NCI-H1048 (cell line): ENCODE measurements around the gene LACC1.

ENCODE experiments used
- DNase-seq: peaks from one replicate; lab custom pipeline; 2025; lab: John Stamatoyannopoulos, UW

Gene LACC1

GRCh38 chr13:43879755-43880181, at the start of gene LACC1:
LACC1 (plus strand) TSS chr13:43879904; CDS start chr13:43880986, 1,082 bp downstream.
- no peak for DNase-seq

- DNase-seq, result no peak
Observed at GRCh38 chr13:43830497-43830881, 49.2 kb upstream of the LACC1 start.

GRCh38 chr13:43831088-43831487, 48.6 kb upstream of the LACC1 start:
- no peak for DNase-seq

- no peak for DNase-seq
Observed at GRCh38 chr13:43835701-43836100, 44.0 kb upstream of the LACC1 start.

- no peak for DNase-seq
Observed at GRCh38 chr13:43838909-43839308, 40.8 kb upstream of the LACC1 start.

- DNase-seq, result no peak
Observed at GRCh38 chr13:43846496-43847158, 33.1 kb upstream of the LACC1 start.

GRCh38 chr13:43848001-43848649, 31.6 kb upstream of the LACC1 start:
- DNase-seq, result no peak

GRCh38 chr13:43850873-43851272, 28.8 kb upstream of the LACC1 start:
- no peak for DNase-seq

- DNase-seq, result no peak
Observed at GRCh38 chr13:43852923-43853404, 26.7 kb upstream of the LACC1 start.

GRCh38 chr13:43861863-43862262, 17.8 kb upstream of the LACC1 start:
- DNase-seq, result no peak

- DNase-seq, result no peak
Observed at GRCh38 chr13:43864921-43865320, 14.8 kb upstream of the LACC1 start.

GRCh38 chr13:43865892-43866291, 13.8 kb upstream of the LACC1 start:
- DNase-seq, result no peak

- no peak for DNase-seq
Observed at GRCh38 chr13:43872181-43872580, 7.5 kb upstream of the LACC1 start.

GRCh38 chr13:43874504-43875092, 5.1 kb upstream of the LACC1 start:
- no peak for DNase-seq

GRCh38 chr13:43876366-43876765, 3.3 kb upstream of the LACC1 start:
- DNase-seq, result no peak

GRCh38 chr13:43877326-43877725, 2.4 kb upstream of the LACC1 start:
- no peak for DNase-seq

GRCh38 chr13:43877766-43878165, 1.9 kb upstream of the LACC1 start:
- DNase-seq, result no peak

GRCh38 chr13:43878892-43879754, 581 bp upstream of the LACC1 start, which contains the start of gene CCDC122:
CCDC122 (minus strand) TSS chr13:43879740; CDS start chr13:43869376, 10,364 bp downstream.
- DNase-seq, result no peak

- no peak for DNase-seq
Observed at GRCh38 chr13:43880214-43880855, 631 bp downstream of the LACC1 start.

- no peak for DNase-seq
Observed at GRCh38 chr13:43880926-43881325, 1.2 kb downstream of the LACC1 start.

- DNase-seq, result no peak
Observed at GRCh38 chr13:43881580-43881979, 1.9 kb downstream of the LACC1 start.

- no peak for DNase-seq
Observed at GRCh38 chr13:43883631-43884030, 3.9 kb downstream of the LACC1 start.
